CD4-positive, alpha-beta T cell treated with Interleukin-10 for 1 hour (primary cell): ENCODE measurements around the gene ZP1.

Experiments
- DNase-seq: peaks from one replicate; pipeline ENCODE4 v3.0.0-alpha.2; 2020

Gene ZP1

DNA sequence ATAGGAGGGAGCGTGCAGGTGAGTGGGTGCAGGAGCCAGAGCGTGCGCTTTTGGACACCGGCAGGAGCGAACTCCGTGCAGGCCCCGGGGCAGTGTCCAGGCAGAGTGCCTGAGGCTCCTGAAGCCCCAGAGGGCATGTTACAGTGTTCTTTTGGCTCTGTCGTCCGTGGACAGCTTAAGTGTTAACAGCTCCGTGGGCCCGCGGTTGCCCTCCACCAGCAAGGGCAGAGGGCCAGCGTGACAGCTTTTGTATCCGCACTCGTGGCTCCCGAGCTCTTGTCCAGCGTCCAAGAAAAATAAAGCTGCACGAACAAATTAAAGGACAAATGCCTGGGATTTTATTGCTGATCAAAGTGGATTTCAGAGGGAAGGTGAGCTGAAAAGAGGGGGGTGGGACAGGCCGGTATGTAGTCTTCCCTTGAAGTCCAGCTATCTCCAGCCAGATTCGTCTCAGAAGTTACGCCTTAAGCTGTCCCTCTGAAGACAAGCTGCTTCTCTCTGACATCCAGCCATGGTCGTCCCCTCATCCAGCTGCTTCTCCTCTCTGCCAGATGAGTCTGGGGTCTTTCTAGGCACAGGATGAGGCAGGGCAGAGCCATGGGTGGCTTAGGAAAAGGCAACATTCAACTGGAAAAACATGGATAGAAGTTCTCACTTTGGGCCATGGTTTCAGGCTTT, 45.6 kb downstream of the ZP1 start:
- DNase-seq, result no peak

DNA sequence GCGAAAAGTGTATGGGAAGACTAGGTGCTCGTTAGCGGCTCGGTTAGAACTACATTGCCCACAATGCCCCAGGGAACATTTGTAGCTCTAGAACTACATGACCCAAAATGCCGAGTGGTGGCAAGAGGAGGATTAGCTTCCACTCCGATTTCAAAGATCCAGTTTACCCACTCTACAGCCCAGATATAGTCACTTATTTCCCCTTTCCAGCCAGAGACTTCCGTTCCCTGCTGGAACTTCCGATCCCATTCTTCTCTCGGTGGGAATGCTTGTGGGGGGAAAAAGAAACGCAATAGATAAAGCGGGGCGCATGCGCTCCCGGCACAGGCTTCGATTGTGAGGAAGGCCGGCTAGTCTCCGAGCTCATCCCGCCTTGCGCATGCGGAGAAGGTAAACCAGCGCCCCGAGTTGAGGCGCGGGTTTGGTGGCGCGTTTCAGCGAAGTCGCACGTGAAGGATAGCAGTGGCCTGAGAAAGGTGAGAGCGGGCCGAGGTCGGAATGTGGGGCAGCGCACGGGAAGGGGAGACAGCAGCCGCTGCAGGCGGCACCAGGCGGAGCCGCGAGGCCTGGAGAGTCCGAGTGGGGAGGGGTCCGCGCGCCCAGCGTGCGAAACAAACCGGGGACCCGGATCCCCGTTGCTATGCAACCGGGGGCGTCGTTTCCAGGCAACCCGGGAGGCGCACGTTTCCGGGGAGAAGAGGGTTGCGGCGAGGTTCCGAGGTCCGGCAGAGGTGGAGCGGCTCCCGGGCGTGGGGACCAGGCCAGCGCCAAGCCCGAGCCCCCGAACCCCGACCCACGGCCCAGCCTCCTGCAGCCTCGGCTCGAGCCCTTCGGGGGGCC, 46.7 kb downstream of the ZP1 start, which contains the start of gene TMEM109:
TSS of gene TMEM109 (plus strand) at position 366 of the 840 bp plus-strand sequence. CDS start 5,536 bp downstream, outside the sequence.
- peak; percentile 91 for DNase-seq

DNA sequence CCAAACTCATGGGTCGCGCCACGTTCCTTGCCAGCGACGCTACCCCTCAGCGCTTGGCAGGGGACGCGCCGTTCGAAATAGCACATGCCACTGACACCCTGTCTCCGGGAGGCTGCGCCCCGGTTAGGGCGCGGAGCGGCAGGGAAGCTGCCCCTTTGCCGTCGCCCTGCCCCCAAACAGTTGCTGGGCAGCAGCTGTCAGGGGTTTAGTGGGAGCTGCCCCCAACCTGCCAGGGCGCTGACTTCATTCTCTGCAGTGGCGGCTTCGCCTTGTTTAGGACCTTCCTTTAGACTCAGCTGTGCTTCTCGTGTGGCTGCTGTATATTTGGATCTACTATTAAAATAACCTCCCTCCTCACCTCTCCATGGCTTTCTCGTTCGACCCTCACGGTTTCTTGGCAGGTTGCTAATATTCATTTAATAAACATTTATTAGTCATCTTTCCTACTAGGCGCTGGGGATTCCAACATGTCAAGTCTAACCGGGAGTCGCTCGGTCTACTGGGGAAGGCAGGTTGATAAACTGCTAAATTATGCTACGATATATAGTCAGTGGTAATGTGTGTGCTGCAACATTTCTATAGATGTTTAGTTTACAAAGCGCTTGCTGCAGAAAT, 47.4 kb downstream of the ZP1 start:
- peak; percentile 37 for DNase-seq

DNA sequence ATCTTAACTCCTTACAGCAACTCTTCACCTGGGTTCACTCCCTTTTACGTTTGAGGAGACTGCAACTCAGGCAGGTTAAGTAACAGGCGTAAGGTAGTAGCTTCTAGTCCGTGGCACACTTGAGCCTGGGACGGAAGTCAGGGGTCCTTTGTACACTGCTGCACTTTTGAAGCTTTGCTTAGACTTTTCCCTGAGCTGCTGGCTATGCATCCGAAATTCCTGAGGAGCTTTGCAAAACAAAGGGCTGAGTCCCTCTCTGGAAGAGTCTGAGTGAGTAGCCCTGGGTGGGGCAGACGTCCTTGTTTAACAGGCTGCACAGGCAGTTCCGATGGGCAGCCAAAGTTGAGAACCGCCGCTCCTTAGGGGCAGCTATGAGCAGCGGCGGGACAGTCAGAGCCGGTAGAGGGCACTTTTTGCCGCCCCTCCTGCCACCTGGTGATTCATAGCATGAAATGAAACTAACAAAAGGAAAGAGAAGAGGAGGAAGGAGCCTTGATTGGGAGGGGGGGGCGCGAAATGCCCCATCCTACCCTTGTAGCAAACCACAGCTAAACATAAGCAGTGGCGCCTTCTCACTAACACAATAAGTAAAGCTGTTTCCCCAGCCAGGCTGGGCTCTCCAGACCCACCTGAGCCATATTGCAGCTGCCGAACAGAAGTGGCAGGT, 48.0 kb downstream of the ZP1 start:
- peak; percentile 78 for DNase-seq

DNA sequence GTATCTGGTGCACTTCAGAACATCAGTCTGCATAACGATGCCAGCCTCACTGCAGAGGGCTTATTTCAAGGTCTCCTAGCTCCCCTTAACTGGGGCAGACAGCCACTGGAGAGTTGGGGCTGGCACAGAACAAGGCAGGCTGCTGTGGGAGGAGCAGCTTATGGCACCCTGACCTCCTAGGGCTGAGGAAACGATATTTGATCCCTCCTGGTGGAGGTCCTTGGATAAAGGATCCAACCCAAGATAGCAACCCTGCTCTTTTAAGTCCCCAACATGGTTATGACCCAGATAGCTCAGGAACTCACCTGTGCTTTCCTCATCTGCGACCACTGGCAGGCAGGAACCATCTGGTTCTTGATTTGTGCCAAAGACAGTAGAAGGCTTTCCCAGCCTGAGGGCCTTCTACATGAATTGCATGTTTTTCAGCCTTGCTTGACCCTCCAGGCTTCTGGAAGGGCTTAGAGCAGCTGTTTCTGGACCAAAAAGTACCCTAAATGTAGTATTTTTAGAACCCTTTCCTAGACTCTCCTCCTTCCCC, 49.4 kb downstream of the ZP1 start:
- DNase-seq, result no peak

DNA sequence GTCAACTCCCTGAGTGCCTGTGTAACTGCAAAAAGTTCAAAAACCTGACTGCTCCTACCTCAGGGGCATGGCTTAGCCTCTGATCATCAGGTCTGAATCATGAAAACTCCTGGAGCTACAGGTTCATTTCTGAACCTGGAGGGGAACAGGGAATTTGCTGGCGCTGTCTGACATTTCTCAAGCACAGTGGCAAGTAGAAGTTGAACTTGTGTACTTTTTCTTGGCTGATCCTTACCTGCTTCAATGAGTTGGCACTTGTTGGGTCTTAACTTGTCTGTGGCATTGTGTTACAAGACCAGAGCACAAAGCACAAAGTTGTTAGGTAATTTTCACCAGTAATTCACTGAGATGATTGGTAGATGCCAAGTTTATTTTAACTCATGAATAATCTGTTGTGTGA, 49.9 kb downstream of the ZP1 start:
- no peak for DNase-seq

DNA sequence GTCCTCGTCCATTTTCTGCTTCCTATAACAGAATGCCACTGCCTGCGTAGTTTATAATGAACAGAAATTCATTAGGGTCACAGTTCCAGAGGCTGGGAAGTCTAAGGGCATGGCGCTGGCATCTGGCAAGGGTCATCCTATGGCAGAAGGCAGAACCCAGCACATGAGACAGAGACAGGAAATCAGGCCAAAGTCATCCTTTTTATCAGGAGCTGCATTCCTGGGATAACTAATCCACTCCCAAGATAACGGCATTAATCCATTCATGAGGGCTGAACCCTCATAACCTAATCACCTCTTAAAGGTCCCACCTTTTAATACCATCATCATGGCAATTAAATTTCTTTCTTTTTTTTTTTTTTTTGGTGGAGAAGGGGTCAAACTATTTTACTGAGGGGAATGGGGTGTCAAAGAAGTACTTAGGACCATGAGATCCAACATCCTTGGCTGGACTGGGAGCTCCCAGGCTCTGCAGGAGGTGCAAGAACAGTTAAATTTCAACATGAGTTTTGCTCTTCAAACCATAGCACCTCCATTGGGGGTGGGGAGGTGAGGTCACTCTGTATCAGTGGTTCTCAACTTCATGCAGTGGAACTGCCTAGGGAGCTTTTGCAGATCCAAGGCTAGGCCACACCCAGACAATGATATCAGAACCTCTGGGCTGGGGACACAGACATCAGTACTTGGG, 51.1 kb downstream of the ZP1 start:
- DNase-seq, result no peak

DNA sequence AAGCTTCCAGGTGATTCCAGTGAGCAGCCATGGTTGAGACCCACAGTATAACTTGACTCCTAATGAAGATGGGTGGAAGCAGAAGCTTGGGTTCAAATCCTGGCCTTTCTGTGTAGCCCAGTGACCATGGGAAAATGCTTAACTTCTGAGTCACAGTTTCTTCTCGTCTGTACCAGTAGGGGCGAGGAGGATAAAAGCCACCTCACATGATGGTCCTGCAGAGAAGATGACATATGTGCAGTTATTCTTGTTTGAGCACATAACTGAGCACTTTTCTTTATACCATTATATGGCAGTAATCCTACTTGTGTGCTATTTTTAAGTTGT, 51.6 kb downstream of the ZP1 start:
- DNase-seq, result no peak

DNA sequence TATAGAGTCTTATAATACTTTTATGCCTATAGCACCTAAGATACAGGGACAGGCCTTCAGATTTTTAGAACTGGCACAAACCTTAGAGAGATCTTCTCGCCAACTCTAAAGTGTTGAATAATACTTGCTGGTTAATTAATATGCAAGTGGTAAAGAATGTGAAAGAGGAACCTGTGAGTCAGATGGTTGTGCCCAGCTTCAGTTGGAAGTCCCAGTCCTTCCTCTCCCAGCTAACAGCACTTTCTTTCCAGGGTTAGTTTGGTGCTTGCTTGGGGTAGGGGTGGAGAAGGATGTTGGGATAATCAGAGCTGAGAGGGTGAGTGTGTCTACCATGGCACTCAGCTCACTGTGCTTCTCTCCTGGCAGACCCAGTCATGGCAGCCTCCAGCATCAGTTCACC, 52.0 kb downstream of the ZP1 start:
- no peak for DNase-seq

DNA sequence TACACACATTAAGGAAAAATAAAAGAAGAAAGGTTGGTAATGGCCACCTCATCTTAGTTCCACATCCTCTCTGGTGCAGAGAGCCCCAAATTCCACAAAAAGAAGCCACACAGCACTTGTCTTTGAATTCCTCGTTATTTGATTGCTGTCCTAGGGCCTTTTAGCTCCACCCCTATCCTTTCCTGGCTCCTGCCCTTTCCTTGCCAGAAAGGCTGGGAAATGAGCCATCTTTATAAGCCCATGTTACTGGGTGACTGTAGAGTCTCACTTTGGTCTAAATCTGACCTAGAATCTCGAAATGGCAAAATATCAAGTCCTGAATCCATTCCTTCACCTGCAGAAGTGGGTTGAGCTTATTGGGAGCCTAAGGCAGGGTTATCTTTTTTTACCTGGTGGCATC, 52.6 kb downstream of the ZP1 start:
- DNase-seq, result no peak

DNA sequence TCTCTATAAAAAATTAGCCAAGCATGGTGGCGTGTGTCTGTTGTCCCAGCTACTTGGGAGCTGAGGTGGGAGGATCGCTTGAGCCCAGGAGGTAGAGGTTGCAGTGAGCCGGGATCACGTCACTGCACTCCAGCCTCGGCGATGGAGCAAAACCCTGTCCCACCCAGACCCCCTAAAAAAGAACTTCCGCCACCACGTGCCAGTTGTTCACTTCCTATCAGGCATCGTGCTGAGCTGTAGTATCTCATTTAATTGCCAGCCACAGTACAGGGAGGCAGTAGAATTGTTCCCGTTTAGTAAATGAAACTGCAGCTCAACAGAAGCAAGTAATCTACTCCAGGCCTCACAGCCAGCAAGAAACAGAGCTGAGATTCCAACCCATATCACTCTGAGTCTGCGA, 53.9 kb downstream of the ZP1 start:
- DNase-seq, result no peak

DNA sequence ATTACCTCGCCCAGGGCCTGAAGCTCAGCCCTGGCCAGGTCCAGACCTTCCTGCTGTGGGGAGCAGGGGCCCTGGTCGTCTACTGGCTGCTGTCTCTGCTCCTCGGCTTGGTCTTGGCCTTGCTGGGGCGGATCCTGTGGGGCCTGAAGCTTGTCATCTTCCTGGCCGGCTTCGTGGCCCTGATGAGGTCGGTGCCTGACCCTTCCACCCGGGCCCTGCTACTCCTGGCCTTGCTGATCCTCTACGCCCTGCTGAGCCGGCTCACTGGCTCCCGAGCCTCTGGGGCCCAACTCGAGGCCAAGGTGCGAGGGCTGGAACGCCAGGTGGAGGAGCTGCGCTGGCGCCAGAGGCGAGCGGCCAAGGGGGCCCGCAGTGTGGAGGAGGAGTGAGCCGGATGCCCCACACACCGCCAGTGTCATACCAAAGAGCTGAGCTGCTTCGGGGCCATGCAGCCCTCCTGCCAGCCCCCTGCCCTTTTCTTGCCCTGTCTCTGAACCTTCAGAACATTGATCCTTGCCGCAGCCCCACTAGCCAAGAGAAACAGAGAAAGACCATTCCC, 54.5 kb downstream of the ZP1 start:
- no peak for DNase-seq

DNA sequence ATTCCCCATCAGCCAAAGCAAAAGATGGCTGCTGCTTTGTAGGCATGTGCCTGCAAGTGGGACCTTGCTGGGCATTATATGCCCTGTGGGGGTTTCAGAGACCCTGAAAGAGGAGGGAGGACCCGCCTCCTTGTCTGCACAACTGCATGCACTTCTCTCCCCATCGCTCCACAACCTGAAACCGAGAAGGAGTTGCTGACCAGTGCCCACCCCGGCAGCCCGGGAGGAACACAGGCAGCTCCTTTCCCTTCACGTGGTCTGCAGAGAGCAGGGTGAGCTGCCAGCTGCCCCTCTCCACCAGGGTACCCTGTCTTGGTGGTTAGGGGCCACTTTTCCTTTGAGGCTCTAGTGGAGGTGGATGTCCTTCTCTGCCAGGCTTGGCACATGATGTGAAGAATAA, 55.6 kb downstream of the ZP1 start:
- no peak for DNase-seq

DNA sequence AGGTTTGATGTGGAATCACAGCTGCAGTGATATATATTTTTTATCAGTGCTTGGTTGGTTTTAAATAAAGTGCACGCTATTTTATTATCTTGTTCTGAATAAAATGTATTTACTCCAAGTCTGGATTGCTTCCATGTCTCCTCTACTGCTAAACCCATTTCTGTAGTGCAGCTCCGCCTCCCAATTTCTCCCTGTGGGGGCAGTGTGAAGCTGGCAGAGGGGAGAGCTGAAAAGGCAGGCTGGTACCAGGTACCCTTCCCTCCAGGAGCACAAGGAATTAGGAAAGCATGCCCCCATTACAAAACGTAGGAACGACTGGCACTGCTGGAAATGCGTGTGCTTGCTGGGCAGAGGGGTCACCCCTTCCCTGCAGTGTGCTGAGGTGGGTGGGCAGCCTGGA, 56.0 kb downstream of the ZP1 start:
- no peak for DNase-seq

DNA sequence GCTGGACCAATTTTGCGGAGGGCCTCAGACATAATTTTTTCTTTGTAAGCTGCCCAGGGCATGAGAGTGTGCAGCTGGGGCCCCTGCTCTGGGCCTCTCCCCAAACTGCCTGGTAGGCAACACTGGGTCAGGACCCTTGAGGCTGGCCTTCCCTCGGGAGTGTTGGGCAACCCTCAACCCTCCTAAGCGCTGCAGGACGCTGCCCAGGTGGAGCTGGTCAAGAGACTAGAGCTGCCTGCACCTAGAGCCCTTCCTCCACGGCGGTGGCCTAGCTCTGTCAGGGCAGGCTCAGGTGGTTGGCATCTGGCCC, 56.4 kb downstream of the ZP1 start:
- DNase-seq, result no peak

DNA sequence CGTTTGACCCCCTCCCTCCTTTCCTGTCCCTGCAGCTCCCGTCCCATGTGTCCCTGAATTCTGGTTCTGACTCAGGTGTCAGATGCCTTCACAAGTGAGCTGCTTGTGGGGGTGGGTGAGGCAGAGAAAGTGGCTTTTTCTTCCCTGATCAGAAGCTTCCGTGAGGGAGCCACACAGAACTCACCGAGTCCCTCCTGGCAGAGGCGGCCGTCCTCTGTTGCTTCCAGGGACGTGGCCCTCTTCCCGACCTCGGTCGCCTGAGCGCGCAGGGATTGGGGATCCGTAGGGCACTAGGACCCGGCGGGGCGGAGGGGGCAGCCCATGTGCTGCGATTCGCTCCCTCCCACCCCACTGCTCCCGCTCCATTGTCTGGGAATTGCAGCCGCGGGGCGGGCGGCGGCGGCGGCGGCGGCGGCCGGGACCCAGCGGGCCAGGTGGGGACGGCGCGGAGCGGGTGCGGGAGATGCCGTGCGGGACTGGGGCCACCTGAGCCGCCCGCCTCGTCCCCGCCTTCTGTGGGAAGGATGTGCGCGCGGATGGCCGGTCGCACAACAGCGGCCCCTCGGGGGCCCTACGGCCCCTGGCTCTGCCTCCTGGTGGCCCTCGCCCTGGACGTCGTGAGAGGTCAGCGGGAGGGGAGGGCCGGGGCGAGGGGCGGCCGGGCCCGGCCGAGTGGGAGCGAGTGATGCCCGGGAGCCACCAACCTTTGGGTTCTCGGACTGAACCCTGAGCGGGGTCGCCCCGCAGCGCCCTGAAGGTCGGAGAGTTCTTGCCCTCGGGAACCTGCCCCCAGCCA, 57.0 kb downstream of the ZP1 start, which contains the start of gene TMEM132A:
TSS of gene TMEM132A (plus strand) at position 351 of the 796 bp plus-strand sequence. CDS start at position 525, 174 bp downstream.
- DNase-seq, result no peak
